H1 (cell line): ENCODE data around the gene MED12L. TPM values are rescaled to one million over a fixed set of nuclear protein-coding genes. Genes with fewer than 3 reads are reported as not detected.

Experiments used
- CTCF ChIA-PET: fragments of 300-600 bp; sonication (Branson Sonifier 250); formaldehyde crosslinking; loops from one replicate; lab custom pipeline; 2021; ENCODE audit not compliant: partially characterized antibody; lab: Charles Lee
- POLR2A ChIA-PET: fragments of 300-600 bp; sonication (Branson Sonifier 250); formaldehyde crosslinking; loops from one replicate; lab custom pipeline; 2021; ENCODE audit warnings: inconsistent platforms; ENCODE audit not compliant: partially characterized antibody; lab: Charles Lee
- DNase-seq, 2 experiments: peaks; one replicate each; pipeline versions ENCODE4 v3.0.0 to v3.0.0-alpha.2; 2010 to 2022; ENCODE audit warnings: low spot score in 2 of 2, low read depth in 1 of 2, mixed read lengths in 1 of 2
- FAIRE-seq: peaks from 2 replicates; lab custom pipeline; 2011; peaks lifted over from hg19 to GRCh38; lab: Jason Lieb, UNC
- H2AFZ ChIP-seq: 2 replicates; pipeline ENCODE4 v1.8.1; 2012; ENCODE audit warnings: low read length, inconsistent platforms
- H2AK5ac ChIP-seq: 2 replicates; pipeline ENCODE4 v1.6.1; 2013; ENCODE audit warnings: low read depth, low read length
- H2BK120ac ChIP-seq: replicated peaks from 2 replicates; pipeline ENCODE3; 2013; ENCODE audit warnings: low read depth, low read length, inconsistent platforms
- H2BK12ac ChIP-seq: 2 replicates; pipeline ENCODE4 v1.6.1; 2013; ENCODE audit warnings: low read depth, low read length
- H2BK15ac ChIP-seq: 2 replicates; pipeline ENCODE4 v1.6.1; 2013; ENCODE audit warnings: low read length
- H2BK20ac ChIP-seq: 2 replicates; pipeline ENCODE4 v1.6.1; 2013; ENCODE audit warnings: low read length
- H2BK5ac ChIP-seq: 2 replicates; pipeline ENCODE4 v1.6.1; 2013; ENCODE audit warnings: low read depth, low read length
- H3K14ac ChIP-seq: 2 replicates; pipeline ENCODE4 v1.6.1; 2013; ENCODE audit warnings: inconsistent platforms; ENCODE audit not compliant: insufficient read length
- H3K18ac ChIP-seq: 2 replicates; pipeline ENCODE4 v1.6.1; 2013; ENCODE audit warnings: low read length; ENCODE audit errors: extremely low read depth
- H3K23ac ChIP-seq: 2 replicates; pipeline ENCODE4 v1.6.1; 2013; ENCODE audit warnings: inconsistent platforms; ENCODE audit not compliant: insufficient read length
- H3K23me2 ChIP-seq: 2 replicates; pipeline ENCODE4 v1.6.1; 2013; ENCODE audit warnings: low read depth, low read length
- H3K27ac ChIP-seq: 2 replicates; pipeline ENCODE4 v1.6.1; 2011; ENCODE audit warnings: low read depth, low read length, inconsistent platforms
- H3K27me3 ChIP-seq, 4 experiments: replicated peaks in 1 of 4; 1 replicate in 1 of 4; 2 replicates in 3 of 4; pipeline versions ENCODE4 v1.6.1 to v1.8.1; 2011 to 2013; ENCODE audit warnings: low read length in 3 of 4, mild to moderate bottlenecking in 3 of 4, inconsistent platforms in 2 of 4, mixed read lengths in 2 of 4, moderate library complexity in 1 of 4; ENCODE audit not compliant: control insufficient read depth in 3 of 4, insufficient read depth in 3 of 4; ENCODE audit errors: extremely low read depth in 1 of 4
- H3K36me3 ChIP-seq, 4 experiments: 2 replicates each; pipeline versions ENCODE4 v1.6.1 to v1.8.1; 2011 to 2013; ENCODE audit warnings: mild to moderate bottlenecking in 4 of 4, low read length in 3 of 4, moderate library complexity in 2 of 4, control low read depth in 1 of 4, inconsistent platforms in 1 of 4; ENCODE audit not compliant: insufficient read depth in 4 of 4, control insufficient read depth in 2 of 4
- H3K4ac ChIP-seq: replicated peaks from 2 replicates; pipeline ENCODE3; 2013; ENCODE audit warnings: low read length, low read depth, mixed read lengths, inconsistent platforms; ENCODE audit not compliant: insufficient read length
- H3K4me1 ChIP-seq, 4 experiments: replicated peaks in 1 of 4; 1 replicate in 1 of 4; 2 replicates in 3 of 4; pipeline versions ENCODE4 v1.6.1 to v1.8.1; 2011 to 2013; ENCODE audit warnings: low read length in 3 of 4, inconsistent platforms in 2 of 4, mixed read lengths in 1 of 4; ENCODE audit not compliant: insufficient read depth in 4 of 4, control insufficient read depth in 3 of 4
- H3K4me2 ChIP-seq, 2 experiments: 2 replicates each; pipeline versions ENCODE4 v1.6.1 to v1.8.1; 2011 to 2013; ENCODE audit warnings: low read depth in 2 of 2, low read length in 2 of 2, control low read depth in 1 of 2, inconsistent platforms in 1 of 2, mild to moderate bottlenecking in 1 of 2; ENCODE audit not compliant: insufficient read depth in 1 of 2
- H3K4me3 ChIP-seq, 4 experiments: fragments of 200-600, 300-600 bp in 1 of 4; sonication (generic), shearing (Covaris generic), sonication (Bioruptor Twin) in 1 of 4; 2 replicates each; pipeline versions ENCODE4 v1.5.1 to v1.8.1; 2011 to 2016; ENCODE audit warnings: low read length in 4 of 4, low read depth in 3 of 4, control low read depth in 2 of 4, inconsistent platforms in 2 of 4, mild to moderate bottlenecking in 2 of 4, mixed read lengths in 1 of 4, moderate library complexity in 1 of 4; ENCODE audit not compliant: insufficient read depth in 2 of 4; ENCODE audit errors: extremely low read depth in 1 of 4
- H3K56ac ChIP-seq: replicated peaks from 2 replicates; pipeline ENCODE3; 2013; ENCODE audit warnings: low read depth, mild to moderate bottlenecking, mixed read lengths, low read length, inconsistent platforms; ENCODE audit not compliant: insufficient read length
- H3K79me1 ChIP-seq: 2 replicates; pipeline ENCODE4 v1.6.1; 2013; ENCODE audit warnings: low read depth, low read length, control low read depth
- H3K79me2 ChIP-seq, 2 experiments: 2 replicates each; pipeline versions ENCODE4 v1.6.1 to v1.8.1; 2012 to 2013; ENCODE audit warnings: low read length in 2 of 2, mild to moderate bottlenecking in 2 of 2, inconsistent platforms in 1 of 2; ENCODE audit not compliant: insufficient read depth in 2 of 2, control insufficient read depth in 1 of 2
- H3K9ac ChIP-seq, 4 experiments: replicated peaks in 1 of 4; 1 replicate in 1 of 4; 2 replicates in 3 of 4; pipeline versions ENCODE4 v1.6.1 to v1.8.1; 2011 to 2013; ENCODE audit warnings: low read depth in 3 of 4, low read length in 3 of 4, control low read depth in 2 of 4, mild to moderate bottlenecking in 2 of 4, moderate library complexity in 2 of 4, inconsistent platforms in 1 of 4; ENCODE audit errors: extremely low read depth in 1 of 4
- H3K9me3 ChIP-seq, 2 experiments: 2 replicates each; pipeline versions ENCODE4 v1.6.1 to v1.8.1; 2012 to 2013; ENCODE audit warnings: mild to moderate bottlenecking in 2 of 2, moderate library complexity in 2 of 2, control low read depth in 1 of 2, inconsistent platforms in 1 of 2, low read depth in 1 of 2, low read length in 1 of 2, mixed read lengths in 1 of 2; ENCODE audit not compliant: insufficient read depth in 2 of 2
- H4K20me1 ChIP-seq, 2 experiments: replicated peaks in 1 of 2; 2 replicates each; pipeline versions ENCODE3 to v1.8.1; 2011 to 2013; ENCODE audit warnings: inconsistent platforms in 2 of 2, low read length in 2 of 2, mild to moderate bottlenecking in 1 of 2; ENCODE audit not compliant: insufficient read depth in 2 of 2, control insufficient read depth in 1 of 2
- H4K5ac ChIP-seq: 2 replicates; pipeline ENCODE4 v1.6.1; 2013; ENCODE audit warnings: low read length, low read depth, mixed read lengths, inconsistent platforms; ENCODE audit not compliant: insufficient read length
- H4K8ac ChIP-seq: 2 replicates; pipeline ENCODE4 v1.8.0; 2013; ENCODE audit warnings: mild to moderate bottlenecking, moderate library complexity, low read length, inconsistent platforms; ENCODE audit not compliant: insufficient read depth; ENCODE audit errors: extremely low read depth
- H4K91ac ChIP-seq: replicated peaks from 2 replicates; pipeline ENCODE3; 2013; ENCODE audit warnings: low read length, mixed read lengths, inconsistent platforms; ENCODE audit not compliant: insufficient read length
- CREB1 ChIP-seq: IDR thresholded peaks from 2 replicates; pipeline ENCODE4 v1.6.1; 2012; ENCODE audit warnings: inconsistent platforms
- EGR1 ChIP-seq: IDR thresholded peaks from 2 replicates; pipeline ENCODE4 v1.6.1; 2011; ENCODE audit warnings: low read depth, low read length, borderline replicate concordance
- EP300 ChIP-seq, 2 experiments: IDR thresholded peaks; 1 replicate in 1 of 2; 2 replicates in 1 of 2; pipeline ENCODE4 v1.6.1; 2011 to 2012; ENCODE audit warnings: low read depth in 2 of 2, low read length in 2 of 2, mild to moderate bottlenecking in 2 of 2, borderline replicate concordance in 1 of 2, inconsistent platforms in 1 of 2, moderate library complexity in 1 of 2
- GABPA ChIP-seq: IDR thresholded peaks from 2 replicates; pipeline ENCODE4 v1.6.1; 2011; ENCODE audit warnings: mild to moderate bottlenecking, low read length, moderate library complexity, borderline replicate concordance; ENCODE audit not compliant: insufficient read depth
- HDAC2 ChIP-seq, 2 experiments: fragments of 300-600 bp in 1 of 2; sonication (generic) in 1 of 2; IDR thresholded peaks; 2 replicates each; pipeline ENCODE4 v1.6.1; 2011 to 2012; ENCODE audit warnings: low read depth in 2 of 2, low read length in 2 of 2, mild to moderate bottlenecking in 2 of 2, moderate library complexity in 2 of 2, borderline replicate concordance in 1 of 2, inconsistent platforms in 1 of 2
- KDM5A ChIP-seq: fragments of 200-600 bp; IDR thresholded peaks from 2 replicates; pipeline ENCODE4 v1.7.1; 2012; ENCODE audit warnings: mild to moderate bottlenecking, low read length, inconsistent platforms, mixed read lengths
- PHF8 ChIP-seq: fragments of 200-600 bp; sonication (generic); conservative IDR thresholded peaks from 2 replicates; pipeline ENCODE4 v1.7.1; 2012; ENCODE audit warnings: low read depth, mild to moderate bottlenecking, inconsistent platforms, low read length, moderate library complexity
- RBBP5 ChIP-seq: IDR thresholded peaks from 2 replicates; pipeline ENCODE4 v1.7.1; 2012; ENCODE audit warnings: low read depth, mild to moderate bottlenecking, inconsistent platforms, low read length, moderate library complexity, borderline replicate concordance
- SIN3A ChIP-seq, 2 experiments: IDR thresholded peaks in 1 of 2; conservative IDR thresholded peaks in 1 of 2; 2 replicates each; pipeline ENCODE4 v1.6.1; 2011 to 2012; ENCODE audit warnings: low read length in 2 of 2, improper control_type of control experiment in 1 of 2, low read depth in 1 of 2, mild to moderate bottlenecking in 1 of 2
- SIX5 ChIP-seq: IDR thresholded peaks from 2 replicates; pipeline ENCODE4 v1.6.1; 2011; ENCODE audit warnings: mild to moderate bottlenecking, low read depth, low read length
- SP4 ChIP-seq: IDR thresholded peaks from 2 replicates; pipeline ENCODE4 v1.6.1; 2012; ENCODE audit warnings: low read length, inconsistent platforms
- TBP ChIP-seq: IDR thresholded peaks from 2 replicates; pipeline ENCODE4 v1.6.1; 2011; ENCODE audit warnings: low read depth, low read length, improper control_type of control experiment
- TEAD4 ChIP-seq: IDR thresholded peaks from 2 replicates; pipeline ENCODE4 v1.6.1; 2012; ENCODE audit warnings: low read depth, low read length, inconsistent platforms, mixed read lengths
- WGBS, 2 experiments: shearing (Covaris generic) in 1 of 2; methylation state at CpG; one replicate each; pipeline versions ENCODE4 v1.1.6 to v1.1.7; 2013 to 2015; ENCODE audit warnings: low lambda C conversion rate in 2 of 2, mixed read lengths in 2 of 2, inconsistent platforms in 1 of 2, low coverage in 1 of 2, missing lambda C conversion rate in 1 of 2; ENCODE audit not compliant: insufficient replicate concordance in 2 of 2, insufficient coverage in 1 of 2, insufficient read length in 1 of 2; ENCODE audit errors: extremely low coverage in 1 of 2, missing lambda C conversion rate in 1 of 2; 5-methylcytosine and 5-hydroxymethylcytosine counted together
- polyA plus RNA-seq, 7 experiments: library from polyadenylated mRNA; depleted of rRNA in 3 of 7; stranded (reverse) in 5 of 7; unstranded in 2 of 7; fragments of >200 nt in 5 of 7; fragments of 200-250 nt in 2 of 7; gene quantifications; 1 replicate in 5 of 7; 2 replicates in 1 of 7; 4 replicates in 1 of 7; pipeline versions ENCODE4 v1.2.1 to v1.2.3, GENCODE V29; 2011 to 2013; ENCODE audit warnings: missing spikeins in 2 of 7, mixed read lengths in 2 of 7
- total RNA-seq: library from RNA; stranded (reverse); fragmentation: NEBNext Ultra II Directional; extraction: Animal tissue kit (Norgen Biotek cat#: 25700); gene quantifications from 2 replicates; pipeline ENCODE4 v1.2.1, GENCODE V29; 2021

MED12L gene
- total and polyA plus RNA-seq, 2 of the 8 experiments (the other 6 are each of a cell fraction or from before 2014, with no cell fraction given), result 3.6 to 26.2 TPM

- POLR2A ChIA-PET, result interaction anchor here (1.2 kb wide), 1 partner anchor 35 kb away, joined by 4 read pairs; the partner anchor contains the start of gene MED12L
- Histone ChIP-seq H3K23me2 (no peaks in the 10 kb centered on the region), H4K20me1 (no peaks in the 10 kb centered on the region), H2BK5ac (no peak overlapping the region), H2BK15ac (no peak overlapping the region), H2BK12ac (no peak overlapping the region), H2AK5ac (no peak overlapping the region), H3K9me3 (no peaks in the 10 kb centered on the region), H3K4me3 (no peak overlapping the region), H2BK20ac (no peak overlapping the region), H3K23ac (no peak overlapping the region), H3K9ac (no peak overlapping the region), H4K5ac (no peak overlapping the region), H3K79me1 (peaks cover 2% of the 10 kb centered on the region; the same call in 1 of the 2 replicates), H4K91ac (no peak overlapping the region), H3K4ac (no peak overlapping the region), H3K14ac (no peak overlapping the region), H3K36me3 (peaks cover 0 to 9% (median 0%) of the 10 kb centered on the region in 4 experiments; a peak in 2 of 8 replicates), H4K8ac (no peak overlapping the region), H2AFZ (no peak overlapping the region), H3K27me3 (no peaks in the 10 kb centered on the region), H3K4me1 (no peaks in the 10 kb centered on the region), H3K79me2 (no peaks in the 10 kb centered on the region; a peak in 1 of 4 replicates), H3K18ac (no peak overlapping the region), H3K56ac (no peak overlapping the region), H3K27ac (no peak overlapping the region), H2BK120ac (no peak overlapping the region), H3K4me2 (no peak overlapping the region)
- WGBS, 2 experiments, result 79% methylated on average over 2 of the region's 2 CpGs; no CpG with 5 or more reads in 1 of the 2 experiments
- CTCF ChIA-PET, result interaction anchor here (0.8 to 2.1 kb wide), 3 partner anchors 12 to 29 kb away, joined by 4 to 5 read pairs (median 4); no protein-coding TSS in a partner anchor
- no peak for DNase-seq
- FAIRE-seq, result no peak
- TF ChIP-seq TEAD4 (no peak), SP4 (no peak), SIN3A (conservative IDR thresholded peaks at IDR 0.05 in 1 of 2, IDR thresholded peaks at IDR 0.05 in 1 of 2; ENCODE audit: low read depth in 1 of 2, low read length in 2 of 2) (no peak), TBP (no peak), CREB1 (no peak), GABPA (no peak), EP300 (IDR thresholded peaks at IDR 0.05; ENCODE audit: borderline replicate concordance in 1 of 2, low read depth in 2 of 2, low read length in 2 of 2) (no peak), SIX5 (no peak), HDAC2 (IDR thresholded peaks at IDR 0.05; ENCODE audit: borderline replicate concordance in 1 of 2, low read depth in 2 of 2, low read length in 2 of 2) (no peak), KDM5A (no peak), EGR1 (no peak), RBBP5 (no peak), PHF8 (no peak)
Observed at GRCh38 chr3:151121016-151121415, 35.6 kb downstream of the MED12L start.
